ENCODE results near the gene POLR3B.
"Not testable (repeated sequence)": the region's sequence is repeated elsewhere in the genome, so short reads cannot be mapped to it uniquely, and the experiment has no call there.

Gene POLR3B

DNA sequence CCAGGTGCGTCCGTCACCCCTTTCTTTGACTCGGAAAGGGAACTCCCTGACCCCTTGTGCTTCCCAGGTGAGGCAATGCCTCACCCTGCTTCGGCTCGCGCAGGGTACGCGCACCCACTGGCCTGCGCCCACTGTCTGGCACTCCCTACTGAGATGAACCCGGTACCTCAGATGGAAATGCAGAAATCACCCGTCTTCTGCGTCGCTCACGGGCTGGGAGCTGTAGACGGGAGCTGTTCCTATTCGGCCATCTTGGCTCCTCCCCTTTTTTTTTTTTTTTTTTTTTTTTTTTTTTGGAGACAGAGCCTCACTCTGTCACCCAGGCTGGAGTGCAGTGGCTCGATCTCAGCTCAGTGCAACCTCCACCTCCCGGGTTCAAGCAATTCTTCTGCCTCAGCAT is 120.1 kb downstream of the POLR3B start:
- not testable (repeated sequence) for DNase-seq

DNA sequence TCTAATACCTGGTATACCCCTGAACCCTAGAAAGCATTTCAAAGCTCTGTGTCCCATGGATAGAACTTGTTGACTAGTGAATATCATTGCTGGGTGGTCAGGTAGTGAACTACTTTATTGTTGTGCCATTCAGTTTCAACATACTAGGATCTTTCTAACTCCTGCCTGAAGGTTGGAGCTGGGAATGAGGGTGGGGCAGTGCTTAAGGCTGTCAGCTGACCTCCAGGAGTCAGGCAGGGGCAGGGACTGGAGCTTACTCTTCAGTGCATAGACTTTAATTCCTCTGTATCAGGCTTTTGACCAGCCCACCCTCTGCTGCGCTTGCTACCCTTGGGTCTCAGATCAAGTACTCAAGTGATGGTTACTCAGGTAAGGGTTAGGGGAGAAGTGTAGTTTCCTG is 122.7 kb downstream of the POLR3B start:
- DNase-seq: no peak

DNA sequence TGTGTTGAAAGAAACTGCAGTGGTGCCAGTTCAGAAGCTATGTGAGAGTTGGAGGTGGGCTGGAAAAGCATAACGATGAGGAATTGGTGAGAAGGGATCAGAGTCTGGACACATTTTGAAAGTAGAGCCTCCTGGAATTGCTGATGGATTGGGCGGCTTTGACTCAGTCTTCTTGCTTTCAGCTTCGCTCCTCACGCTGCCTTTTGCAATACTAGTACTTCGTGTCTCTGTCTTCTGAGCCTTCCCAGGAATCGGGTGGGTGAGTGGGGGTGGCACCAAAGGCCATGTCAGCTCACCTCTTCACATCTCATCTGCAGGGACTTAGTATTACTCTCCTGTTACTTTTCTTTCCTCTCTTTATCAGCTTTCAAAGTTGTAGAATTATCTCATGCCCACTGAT is 123.7 kb downstream of the POLR3B start:
- no peak for DNase-seq

DNA sequence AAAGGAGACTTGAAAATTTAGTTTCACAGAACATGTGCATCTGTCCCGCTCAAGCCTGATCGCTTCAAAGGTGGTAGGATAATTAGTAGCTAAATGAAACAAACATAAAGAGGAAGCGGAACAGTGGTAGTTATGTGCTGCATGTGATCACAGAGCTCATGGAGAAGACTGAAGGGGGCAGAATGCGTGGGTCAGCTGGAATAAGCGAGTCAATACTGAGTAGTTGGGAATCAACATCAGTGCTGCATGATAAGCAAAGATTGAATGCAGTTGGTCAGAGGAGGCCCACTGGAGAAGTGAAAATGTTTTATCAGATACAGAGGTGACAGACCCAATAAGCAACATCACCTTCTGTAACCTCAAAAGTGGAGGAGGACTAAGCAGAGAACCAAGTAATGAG is 130.1 kb downstream of the POLR3B start:
- no peak for DNase-seq

DNA sequence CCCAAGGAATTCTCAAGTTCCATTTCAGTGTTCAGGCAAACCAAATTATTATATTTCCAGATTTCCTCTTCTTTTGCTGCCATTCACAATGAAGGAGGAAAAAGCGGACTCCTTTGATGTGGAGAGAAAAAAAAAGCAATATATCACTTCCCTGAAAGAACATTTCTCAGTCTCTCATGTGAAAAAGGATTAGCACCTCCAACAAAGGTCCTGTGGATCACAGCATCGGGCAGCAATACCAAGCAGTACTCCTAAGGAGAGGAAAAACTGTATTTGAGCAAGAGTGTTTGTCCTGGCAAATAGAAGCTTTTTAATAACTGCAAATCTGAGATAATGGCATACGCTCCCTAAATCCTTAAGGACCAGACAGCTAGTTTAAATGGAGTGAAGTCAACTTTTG is 131.3 kb downstream of the POLR3B start:
- DNase-seq: no peak

DNA sequence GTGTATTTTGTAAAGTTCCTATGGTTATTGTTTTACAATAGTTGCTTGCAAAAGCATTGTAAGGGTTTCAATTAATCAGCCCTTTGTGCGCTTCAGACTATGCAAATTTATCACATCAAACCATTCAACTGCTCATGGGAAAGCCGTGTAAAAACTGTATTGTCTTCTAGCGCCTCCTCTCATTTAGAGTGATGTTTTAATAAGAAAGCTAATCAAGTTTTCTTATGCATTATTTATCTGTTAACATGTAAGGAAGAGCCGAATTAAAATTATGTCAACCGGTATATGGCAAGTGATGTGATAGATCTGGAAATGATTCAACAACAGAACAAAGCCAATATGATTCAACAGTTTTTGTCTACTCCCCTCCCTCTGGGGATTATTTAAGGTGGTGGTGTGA is 132.7 kb downstream of the POLR3B start:
- no peak for DNase-seq

DNA sequence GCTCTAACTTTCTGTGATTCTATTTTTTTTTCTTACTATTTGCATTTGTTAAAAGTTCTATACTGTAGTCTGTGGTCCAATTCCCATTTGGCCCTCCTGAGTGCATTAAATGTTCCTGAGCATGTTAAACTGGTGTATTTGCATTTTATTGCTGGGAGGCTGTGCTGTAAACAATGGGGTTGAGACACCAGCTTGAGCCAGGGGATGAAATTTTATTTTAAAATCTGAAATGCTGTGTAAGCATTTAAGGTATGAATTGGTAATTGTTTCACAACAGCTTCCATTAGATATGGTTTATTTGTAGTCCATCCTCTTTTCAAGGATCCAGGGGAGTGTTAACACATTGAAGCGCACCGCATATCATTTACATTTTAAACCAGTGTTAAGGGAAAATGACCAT is 135.3 kb downstream of the POLR3B start:
- DNase-seq: no peak

DNA sequence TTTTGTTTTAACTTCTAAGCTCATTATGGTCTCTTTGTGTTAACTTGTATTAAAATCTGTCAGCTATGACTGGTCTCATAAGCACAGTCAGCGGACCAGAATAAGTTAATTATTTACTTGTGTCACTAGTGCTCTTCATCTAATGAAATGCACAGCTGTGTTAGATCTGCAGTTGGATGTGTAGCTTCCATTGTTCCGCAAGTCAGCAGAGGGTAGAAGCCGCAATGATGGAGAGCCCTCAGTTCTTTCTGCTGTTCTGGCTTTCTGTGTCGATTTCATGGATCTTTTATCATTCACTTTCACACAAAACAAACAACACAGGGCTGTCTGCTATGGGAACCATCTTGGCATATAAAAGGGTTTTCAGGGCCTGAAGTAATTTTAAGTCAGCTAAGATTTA is 136.0 kb downstream of the POLR3B start:
- DNase-seq: no peak

DNA sequence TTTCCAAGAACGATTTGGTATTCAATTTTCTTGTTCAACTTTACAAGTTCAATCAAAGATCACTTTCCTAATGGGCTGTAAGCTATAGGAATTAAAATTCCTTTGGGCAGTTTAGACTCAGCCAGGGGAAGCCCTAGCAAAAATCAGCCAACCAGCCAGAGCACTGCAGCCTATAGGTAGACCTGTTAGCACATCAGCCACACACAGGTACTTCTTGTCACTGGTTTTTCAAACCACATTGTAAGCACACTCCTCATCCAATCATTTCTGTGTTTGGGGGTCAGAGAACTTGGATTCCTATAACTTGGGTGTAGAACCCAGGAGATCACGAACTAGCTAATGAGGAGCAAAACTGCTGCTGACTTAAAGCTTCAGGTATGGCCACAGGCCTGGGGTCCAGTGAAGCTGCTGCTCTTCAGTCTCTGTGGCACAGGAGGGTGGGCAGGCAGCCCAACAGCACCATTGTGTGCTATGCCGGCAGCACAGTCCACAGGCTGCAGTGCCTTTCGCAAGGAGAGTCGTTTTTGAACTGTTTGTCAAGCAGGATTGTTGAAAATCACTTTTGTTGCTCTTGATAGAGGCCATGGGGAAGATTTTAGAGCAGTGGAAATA is 137.9 kb downstream of the POLR3B start:
- DNase-seq: no peak

DNA sequence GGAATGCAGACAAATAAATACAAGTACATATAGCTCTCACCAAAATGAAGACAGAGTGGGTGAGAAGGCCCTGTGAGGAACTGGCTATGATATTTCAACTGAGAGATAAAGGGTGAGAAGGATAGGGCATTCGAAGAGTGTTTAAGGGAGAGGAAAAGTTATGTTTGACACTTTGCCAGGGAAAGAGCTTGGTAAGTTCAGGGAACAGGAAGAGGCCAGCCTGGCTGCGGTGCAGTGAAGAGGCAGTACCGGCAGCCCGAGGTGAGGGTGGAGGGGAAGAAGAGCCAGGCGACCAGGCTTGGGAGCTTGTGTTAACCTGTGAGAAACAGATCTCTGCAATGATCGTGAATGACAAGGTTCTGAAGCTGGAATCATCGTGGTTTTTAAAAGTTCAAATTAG is 140.5 kb downstream of the POLR3B start:
- DNase-seq: no peak

DNA sequence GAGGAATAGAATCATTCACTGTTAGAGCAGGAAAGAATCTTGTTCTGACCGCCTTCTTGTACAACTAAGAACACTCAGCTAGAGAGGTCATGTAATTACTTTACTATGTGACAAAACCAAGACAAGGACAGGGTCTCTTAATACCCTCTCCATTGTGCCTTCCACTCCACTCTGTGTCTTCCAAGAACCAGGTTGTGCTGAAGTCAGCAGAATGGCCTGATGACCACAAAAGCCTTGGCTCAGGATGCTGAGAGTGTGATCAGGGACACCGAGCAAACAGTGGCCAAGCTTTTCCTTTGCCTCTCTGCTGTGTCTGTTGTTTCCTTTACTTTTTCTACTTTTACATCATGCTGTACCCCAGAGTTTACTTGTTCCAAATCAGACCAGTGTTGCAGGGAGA is 142.1 kb downstream of the POLR3B start:
- DNase-seq: no peak

DNA sequence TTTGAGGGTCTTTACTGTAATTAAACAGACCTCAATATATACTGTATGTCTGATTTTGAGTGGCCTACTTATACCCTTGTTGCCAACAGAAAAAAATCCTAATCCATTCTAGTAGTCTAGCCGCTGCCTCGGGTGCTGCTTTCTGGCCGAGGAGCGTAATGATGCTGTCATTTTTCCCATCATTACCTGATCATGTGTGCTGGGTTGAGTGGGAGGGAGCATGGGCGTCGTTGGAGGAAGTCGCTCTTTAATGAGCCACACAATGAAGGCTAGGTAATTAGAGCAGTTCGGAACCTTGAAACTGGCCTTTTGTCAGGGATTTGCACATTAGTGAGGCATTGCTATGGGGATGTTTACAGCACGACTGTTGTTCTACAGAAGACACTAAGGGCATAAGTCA is 149.1 kb downstream of the POLR3B start:
- no peak for DNase-seq

DNA sequence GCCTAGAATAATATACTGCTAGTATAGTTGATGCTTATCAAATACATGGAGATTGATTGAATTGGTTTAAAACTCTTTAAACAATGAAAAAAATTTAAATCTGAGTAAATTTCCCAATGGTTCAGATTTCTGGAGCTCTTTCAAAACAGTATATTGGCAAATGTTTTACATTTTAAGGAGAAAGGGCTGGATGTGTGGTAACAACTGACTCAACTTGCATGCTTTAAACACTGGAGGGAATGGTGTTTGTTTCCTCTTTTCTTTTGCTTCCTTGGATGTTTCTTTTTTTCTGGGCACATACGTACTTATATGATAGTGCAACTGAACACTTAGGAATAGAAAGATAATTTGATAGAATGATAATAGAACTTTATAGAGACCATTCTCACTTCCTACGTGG is 151.4 kb downstream of the POLR3B start:
- no peak for DNase-seq

DNA sequence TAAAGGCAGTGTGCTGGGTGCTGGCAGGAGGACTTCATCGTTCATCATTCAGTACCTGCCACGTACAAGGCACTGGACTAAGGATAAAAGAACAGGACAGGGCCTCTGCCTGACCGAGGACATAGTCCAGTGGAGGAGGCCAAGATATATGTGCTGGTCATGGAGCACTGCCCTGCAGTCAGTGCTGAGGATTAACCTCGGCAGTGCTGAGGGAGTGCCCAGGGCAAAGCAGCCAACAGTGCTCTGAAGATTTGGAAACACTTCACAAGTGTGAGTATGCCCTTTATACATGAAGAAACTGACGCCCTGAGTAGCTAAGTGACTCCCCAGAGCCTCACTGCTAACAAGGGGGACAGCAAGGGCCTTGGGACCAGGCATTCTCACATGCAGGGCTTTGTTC is 153.8 kb downstream of the POLR3B start:
- no peak for DNase-seq

DNA sequence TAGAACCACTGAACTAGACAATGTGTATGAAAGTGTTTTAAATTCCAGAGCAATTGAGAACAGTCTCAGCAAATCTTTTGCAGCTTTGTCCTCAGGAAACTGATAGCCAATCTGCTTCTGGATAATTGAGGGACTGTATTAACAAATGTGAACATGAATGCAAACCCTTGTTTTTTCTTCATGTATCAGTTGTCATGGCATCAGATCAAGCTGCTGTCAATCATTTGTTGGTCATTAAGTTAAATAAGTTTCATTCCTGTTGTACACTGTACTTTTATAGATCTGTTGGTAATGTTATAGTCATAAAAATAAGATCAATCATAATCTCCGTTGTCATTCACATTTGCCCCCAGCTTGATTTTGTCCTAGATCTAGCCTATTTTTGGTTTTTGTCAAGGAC is 159.8 kb downstream of the POLR3B start:
- DNase-seq: no peak

DNA sequence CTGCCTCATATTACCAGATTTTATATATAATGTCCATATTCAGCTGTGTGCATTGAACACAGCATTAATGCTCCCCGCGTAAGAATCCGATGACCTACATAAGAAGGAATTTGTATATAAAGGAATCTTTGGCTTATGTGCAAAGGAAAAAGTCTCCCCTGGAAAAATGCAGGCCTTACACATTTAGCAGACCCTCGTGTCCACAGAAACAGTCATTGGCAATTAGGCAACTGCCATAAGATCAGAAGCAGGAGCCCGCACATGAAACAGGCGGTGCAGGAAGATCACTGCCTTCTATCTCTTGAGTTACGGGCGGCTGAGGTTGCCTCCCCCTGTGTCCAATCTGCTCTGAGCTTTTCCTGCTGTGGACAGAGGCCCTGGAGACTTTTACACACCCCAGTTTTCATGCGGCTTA is 162.1 kb downstream of the POLR3B start:
- DNase-seq: no peak

DNA sequence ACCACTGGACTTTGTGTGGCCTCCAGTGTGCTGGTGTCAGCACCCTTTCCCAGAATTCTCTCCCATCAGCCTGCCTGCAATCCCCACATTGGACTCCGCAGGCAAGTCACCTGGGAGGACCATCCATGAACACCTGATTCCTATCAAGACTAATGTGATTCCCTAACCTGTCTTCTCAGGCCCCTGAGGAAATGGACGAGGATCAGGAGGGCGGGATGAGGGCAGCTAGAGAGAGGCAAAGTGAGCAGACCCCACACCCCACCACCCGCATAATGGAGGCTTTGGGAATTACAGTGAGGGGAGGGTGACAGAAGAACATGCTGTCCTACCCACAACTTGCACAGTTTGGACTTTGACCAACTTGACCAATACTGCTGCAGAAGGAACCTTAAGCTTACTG is 164.4 kb downstream of the POLR3B start:
- no peak for DNase-seq

DNA sequence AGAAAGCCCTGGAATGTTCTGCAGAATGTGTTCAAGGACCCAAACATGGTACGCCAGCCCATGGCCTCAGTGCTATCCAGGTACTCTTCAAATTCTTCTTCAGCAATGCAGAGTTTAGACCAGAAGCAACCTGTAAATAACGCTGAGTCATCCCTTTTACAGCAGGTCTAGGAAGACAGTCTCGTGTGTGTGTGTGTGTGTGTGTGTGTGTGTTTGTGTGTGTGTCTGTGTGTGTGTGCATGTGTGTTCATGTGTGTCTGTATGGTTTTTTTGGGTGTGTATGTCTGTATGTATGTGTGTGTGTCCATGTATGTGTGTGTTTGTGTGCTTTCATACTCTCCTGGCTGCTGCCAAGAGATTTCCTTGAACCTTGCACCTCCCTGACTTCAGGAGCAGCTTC is 165.2 kb downstream of the POLR3B start:
- no peak for DNase-seq

DNA sequence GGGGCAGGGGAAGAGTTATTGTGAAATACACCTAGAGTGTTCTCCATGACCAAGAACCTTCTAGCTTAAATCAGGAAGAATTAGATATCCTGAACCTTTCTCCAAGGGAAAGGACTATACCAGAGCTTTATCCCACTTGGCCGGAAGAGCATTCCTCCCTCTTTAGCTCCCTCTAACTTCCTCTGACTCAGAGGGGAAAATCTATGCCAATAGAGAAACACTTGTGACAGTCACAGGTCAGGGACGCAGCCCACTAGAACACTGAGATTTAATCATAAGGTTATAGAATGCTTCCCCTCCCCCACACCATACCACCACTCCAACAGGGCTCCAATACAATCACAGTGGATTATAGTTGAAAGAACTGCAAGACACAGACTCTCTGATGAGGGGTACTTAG is 169.8 kb downstream of the POLR3B start:
- DNase-seq: no peak

DNA sequence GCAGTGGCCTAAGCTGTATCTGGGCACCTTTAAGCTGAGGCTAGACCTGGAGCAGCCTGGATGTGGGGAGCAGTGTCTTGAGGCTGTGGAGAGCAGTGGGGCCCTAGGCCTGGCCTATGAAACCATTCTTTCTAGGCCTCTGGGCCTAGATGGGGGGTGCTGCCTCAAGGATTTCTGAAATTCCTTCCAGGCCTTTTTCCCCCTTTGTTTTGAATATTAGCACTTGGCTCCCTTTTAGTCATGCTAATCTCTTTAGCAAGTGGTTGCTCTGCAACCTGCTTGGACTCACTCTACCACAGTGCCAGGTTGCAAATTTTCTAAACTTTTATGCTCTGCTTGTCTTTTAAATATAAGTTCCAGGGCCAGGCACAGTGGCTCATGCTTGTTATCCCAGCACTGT is 183.7 kb downstream of the POLR3B start:
- no peak for DNase-seq

DNA sequence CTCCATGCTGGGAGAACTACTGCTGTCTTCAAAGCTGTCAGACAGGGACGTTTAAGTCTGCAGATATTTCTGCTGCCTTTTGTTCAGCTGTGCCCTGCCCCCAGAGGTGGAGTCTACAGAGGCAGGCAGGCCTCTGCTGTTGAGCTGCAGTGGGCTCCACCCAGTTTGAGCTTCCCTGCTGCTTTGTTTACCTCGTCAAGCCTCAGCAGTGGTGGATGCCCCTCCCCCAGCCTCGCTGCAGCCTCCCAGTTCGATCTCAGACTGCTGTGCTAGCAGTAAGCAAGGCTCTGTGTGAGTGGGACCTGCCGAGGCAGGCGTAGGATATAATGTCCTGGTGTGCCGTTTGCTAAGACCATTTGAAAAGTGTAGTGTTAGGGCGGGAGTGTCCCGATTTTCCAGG is 193.9 kb downstream of the POLR3B start:
- DNase-seq: no peak

DNA sequence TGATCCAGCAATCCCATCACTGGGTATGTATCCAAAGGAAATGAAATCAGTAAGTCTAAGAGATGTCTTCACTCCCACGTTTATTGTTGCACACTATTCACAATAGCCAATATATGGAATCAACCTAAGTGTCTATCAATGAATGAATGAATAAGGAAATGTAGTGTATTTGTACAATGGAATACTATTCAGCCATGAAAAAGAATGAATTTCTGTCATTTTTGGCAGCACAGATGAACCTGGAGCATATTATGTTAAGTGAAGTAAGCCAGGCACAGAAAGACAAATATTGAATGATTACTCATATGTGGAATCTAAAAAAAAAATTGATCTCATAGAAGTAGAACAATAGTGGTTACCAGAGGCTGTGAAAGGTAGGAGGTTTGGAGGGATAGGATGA is 194.7 kb downstream of the POLR3B start:
- DNase-seq: no peak

Measured in suppressor macrophage treated with lipopolysaccharide for 1 hour (primary cell).